ENCODE measurements around the gene MT1H. TPM values are rescaled to one million over a fixed set of nuclear protein-coding genes. Genes with fewer than 3 reads are reported as not detected.
A peak's percentile ranks its signal among the peaks of the same experiment; 100 is the strongest.

Gene MT1H
- total RNA-seq, 4 donors from 2014 or later, result 1.9 to 23.9 (median 11.9) TPM

DNA sequence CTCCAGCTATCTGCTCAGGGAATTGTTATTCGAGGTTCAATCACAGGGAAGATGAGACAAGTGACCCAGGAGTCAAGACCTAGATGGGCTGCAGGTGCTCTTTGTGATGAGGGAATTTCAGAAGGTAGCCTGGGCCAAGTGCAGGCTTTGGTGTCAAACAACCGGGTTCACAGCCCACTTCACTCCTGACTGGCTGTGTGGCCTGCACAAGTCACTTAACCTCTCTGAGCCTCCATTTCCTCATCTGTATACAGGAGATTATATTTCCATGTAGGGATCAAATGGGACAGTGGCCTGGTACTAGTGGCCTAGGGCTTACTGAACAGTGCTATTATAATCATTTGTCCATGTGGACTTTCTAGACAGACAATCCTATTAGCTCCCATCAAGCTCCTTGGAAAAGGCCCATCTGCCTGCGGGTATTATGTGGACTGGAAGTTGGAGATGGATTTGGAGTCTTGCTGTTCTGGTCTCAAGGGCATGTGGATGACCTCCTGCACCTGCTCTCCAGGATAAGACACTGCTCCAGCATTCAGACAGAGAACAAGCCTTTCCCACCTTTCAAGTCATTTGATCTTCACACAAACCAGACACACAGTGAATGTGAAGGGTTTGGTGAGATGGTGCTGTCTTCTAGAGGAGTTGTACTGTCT is 9.6 kb downstream of the MT1H start:
- peaks cover 42% of the 10 kb centered on the region for H3K4me1 ChIP-seq
- no peaks in the 10 kb centered on the region for H3K9me3 ChIP-seq
- WGBS, result 95% methylated on average over 3 of the region's 3 CpGs
- H3K4me3 ChIP-seq, result no peak overlapping the region
- no peak overlapping the region for H3K27ac ChIP-seq
- DNase-seq (ENCODE audit: low spot score in 2 of 2), result no peak
- H3K36me3 ChIP-seq, result no peaks in the 10 kb centered on the region
- TF ChIP-seq POLR2A (IDR thresholded peaks at IDR 0.05) (no peak), POLR2AphosphoS5 (IDR thresholded peaks at IDR 0.05) (no peak), EP300 (IDR thresholded peaks at IDR 0.05) (no peak)
- TF ChIP-seq, protein P1, sequence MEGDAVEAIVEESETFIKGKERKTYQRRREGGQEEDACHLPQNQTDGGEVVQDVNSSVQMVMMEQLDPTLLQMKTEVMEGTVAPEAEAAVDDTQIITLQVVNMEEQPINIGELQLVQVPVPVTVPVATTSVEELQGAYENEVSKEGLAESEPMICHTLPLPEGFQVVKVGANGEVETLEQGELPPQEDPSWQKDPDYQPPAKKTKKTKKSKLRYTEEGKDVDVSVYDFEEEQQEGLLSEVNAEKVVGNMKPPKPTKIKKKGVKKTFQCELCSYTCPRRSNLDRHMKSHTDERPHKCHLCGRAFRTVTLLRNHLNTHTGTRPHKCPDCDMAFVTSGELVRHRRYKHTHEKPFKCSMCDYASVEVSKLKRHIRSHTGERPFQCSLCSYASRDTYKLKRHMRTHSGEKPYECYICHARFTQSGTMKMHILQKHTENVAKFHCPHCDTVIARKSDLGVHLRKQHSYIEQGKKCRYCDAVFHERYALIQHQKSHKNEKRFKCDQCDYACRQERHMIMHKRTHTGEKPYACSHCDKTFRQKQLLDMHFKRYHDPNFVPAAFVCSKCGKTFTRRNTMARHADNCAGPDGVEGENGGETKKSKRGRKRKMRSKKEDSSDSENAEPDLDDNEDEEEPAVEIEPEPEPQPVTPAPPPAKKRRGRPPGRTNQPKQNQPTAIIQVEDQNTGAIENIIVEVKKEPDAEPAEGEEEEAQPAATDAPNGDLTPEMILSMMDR (IDR thresholded peaks at IDR 0.05), result no peak
- peaks cover 8% of the 10 kb centered on the region for H3K27me3 ChIP-seq

DNA sequence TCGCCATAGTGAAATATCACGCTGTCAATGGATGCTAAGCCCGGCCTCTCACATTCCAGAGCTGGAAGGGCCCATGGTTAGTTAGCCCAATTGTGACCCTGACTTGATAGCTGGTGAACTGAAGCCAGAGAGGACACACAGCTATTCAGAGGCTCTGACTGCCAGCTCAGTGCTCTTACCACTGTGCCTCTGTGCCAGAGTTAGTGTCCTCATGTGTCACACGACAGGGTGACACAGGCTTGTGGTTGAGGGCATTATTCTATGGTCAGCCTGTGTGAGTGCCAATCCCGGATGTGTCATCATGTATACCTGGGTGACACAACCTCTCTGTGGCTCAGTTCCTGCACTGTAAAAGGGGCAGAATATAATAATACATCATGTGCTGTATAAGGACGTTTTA is 10.2 kb downstream of the MT1H start:
- DNase-seq (ENCODE audit: low spot score in 2 of 2), result no peak
- TF ChIP-seq, protein P1 (IDR thresholded peaks at IDR 0.05), result no peak
- TF ChIP-seq POLR2AphosphoS5 (IDR thresholded peaks at IDR 0.05) (no peak), POLR2A (IDR thresholded peaks at IDR 0.05) (no peak), EP300 (IDR thresholded peaks at IDR 0.05) (no peak)
- WGBS, result 84% methylated on average over 5 of the region's 6 CpGs
- Histone ChIP-seq H3K9me3 (no peaks in the 10 kb centered on the region), H3K27ac (no peak overlapping the region), H3K4me1 (peaks cover 48% of the 10 kb centered on the region), H3K4me3 (no peak overlapping the region), H3K36me3 (no peaks in the 10 kb centered on the region), H3K27me3 (peaks cover 8% of the 10 kb centered on the region)

DNA sequence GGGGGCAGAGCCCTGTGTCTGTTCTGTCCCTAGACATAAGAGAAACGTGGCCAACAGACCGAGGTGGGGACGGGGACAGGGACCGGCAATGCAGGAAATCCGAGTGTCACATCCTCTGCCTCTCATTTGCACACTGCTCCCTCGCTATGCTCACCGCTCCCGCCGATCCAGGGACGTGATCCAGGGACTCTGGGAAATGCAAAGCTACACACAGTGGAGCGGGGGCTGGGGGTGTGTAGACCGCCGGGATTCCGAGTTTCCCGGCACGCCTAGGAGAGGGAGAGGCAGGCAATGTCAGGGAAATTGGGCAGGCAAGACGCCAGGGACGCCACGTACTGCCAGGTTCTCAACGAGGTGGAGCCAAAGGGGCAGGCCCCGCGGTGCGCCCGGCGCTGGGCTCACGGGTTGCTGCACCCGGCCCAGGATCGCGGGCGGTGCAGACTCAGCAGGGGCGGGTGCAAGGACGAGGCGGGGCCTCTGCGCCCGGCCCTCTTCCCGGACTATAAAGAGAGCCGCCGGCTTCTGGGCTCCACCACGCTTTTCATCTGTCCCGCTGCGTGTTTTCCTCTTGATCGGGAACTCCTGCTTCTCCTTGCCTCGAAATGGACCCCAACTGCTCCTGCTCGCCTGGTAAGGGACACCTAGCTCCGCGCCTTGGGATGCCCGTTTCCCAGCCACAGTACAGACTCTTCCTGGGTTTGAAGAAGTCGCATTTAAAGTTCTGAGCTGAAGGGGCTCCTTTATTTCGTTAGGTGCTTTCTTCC is 12.5 kb downstream of the MT1H start, which contains the start of gene MT1X:
MT1X (plus strand) TSS at position 532 of the 764 bp plus-strand sequence; CDS start at position 603, 71 bp downstream.
- Histone ChIP-seq H3K27me3 (no peaks in the 10 kb centered on the region), H3K36me3 (no peaks in the 10 kb centered on the region), H3K4me3 (peak within 1 kb of the TSS; percentile 69), H3K9me3 (no peaks in the 10 kb centered on the region), H3K4me1 (peaks cover 47% of the 10 kb centered on the region), H3K27ac (peak within 1 kb of the TSS; percentile 92)
- 1% methylated on average over 17 of the region's 49 CpGs for WGBS
- peak; percentile 96 for DNase-seq (ENCODE audit: low spot score in 2 of 2)
- TF ChIP-seq POLR2A (IDR thresholded peaks at IDR 0.05) (peak; percentile 94 to 99), EP300 (IDR thresholded peaks at IDR 0.05) (peak; percentile 81), POLR2AphosphoS5 (IDR thresholded peaks at IDR 0.05) (peak; percentile 73 to 94 (median 86))
- TF ChIP-seq, protein P1 (IDR thresholded peaks at IDR 0.05), result no peak

DNA sequence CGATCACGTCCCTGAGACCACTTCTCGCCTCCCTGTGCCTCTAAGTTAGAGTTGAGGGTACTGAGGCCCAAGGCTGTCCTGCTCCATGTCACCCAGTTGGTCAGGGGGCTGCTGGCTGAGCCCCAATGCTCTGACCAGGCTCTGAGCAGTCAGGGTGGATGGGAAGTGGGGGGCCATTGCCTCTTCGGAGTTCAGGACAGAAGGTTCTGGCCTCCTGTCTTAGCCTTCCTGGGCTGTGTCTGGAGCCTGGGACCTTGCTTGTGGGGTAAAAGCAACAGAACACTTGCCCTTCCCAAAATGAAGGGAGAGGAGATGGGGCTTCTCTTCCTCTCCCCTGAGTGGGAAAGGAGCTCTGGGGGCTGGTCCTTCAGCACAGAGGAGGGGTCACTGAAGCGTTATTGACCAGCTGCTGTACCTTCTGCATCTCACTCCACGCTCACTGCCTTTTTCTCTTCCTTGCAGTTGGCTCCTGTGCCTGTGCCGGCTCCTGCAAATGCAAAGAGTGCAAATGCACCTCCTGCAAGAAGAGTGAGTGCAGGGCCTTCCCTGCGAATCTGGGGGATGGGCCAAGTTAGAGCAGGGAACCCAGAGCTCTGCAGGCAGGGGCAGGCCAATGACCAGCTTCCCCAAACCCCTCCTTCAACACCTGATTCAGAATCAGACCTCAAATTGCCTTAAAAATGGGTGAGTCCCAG is 13.2 kb downstream of the MT1H start:
- no peaks in the 10 kb centered on the region for H3K27me3 ChIP-seq
- WGBS, result 16% methylated on average over 6 of the region's 8 CpGs
- TF ChIP-seq POLR2A (IDR thresholded peaks at IDR 0.05) (no peak), POLR2AphosphoS5 (IDR thresholded peaks at IDR 0.05) (no peak), EP300 (IDR thresholded peaks at IDR 0.05) (no peak)
- TF ChIP-seq, protein P1 (IDR thresholded peaks at IDR 0.05), result no peak
- peak overlapping the region; percentile 69 for H3K4me3 ChIP-seq
- no peaks in the 10 kb centered on the region for H3K36me3 ChIP-seq
- peaks cover 47% of the 10 kb centered on the region for H3K4me1 ChIP-seq
- peak overlapping the region; percentile 92 for H3K27ac ChIP-seq
- no peak for DNase-seq (ENCODE audit: low spot score in 2 of 2)
- no peaks in the 10 kb centered on the region for H3K9me3 ChIP-seq

Measured in suprapubic skin (tissue), 4 donors.